Measurements from ENCODE around the gene CREBBP.
"Not testable (repeated sequence)": the region's sequence is repeated elsewhere in the genome, so short reads cannot be mapped to it uniquely, and the experiment has no call there.

DNA sequence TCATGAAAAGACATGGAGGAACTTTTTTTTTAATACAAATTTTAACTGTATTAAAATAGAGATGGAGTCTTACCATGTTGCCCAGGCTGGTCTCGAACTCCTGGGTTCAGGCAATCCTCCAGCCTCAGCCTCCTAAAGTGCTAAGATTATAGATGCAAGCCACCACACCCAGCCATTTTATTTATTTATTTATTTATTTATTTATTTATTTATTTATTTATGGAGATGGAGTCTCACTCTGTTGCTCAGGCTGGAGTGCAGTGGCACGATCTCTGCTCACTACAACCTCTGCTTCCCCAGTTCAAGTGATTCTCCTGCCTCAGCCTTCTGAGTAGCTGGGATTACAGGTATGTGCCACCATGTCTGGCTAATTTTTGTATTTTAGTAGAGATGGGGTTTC, 46.6 kb upstream of the CREBBP start:
- not testable (repeated sequence) for TF ChIP-seq POLR2AphosphoS5, POLR2A (IDR thresholded peaks at IDR 0.05; ENCODE audit: low read depth, low read length)
